ENCODE measurements around the gene PPFIBP2.

DNA sequence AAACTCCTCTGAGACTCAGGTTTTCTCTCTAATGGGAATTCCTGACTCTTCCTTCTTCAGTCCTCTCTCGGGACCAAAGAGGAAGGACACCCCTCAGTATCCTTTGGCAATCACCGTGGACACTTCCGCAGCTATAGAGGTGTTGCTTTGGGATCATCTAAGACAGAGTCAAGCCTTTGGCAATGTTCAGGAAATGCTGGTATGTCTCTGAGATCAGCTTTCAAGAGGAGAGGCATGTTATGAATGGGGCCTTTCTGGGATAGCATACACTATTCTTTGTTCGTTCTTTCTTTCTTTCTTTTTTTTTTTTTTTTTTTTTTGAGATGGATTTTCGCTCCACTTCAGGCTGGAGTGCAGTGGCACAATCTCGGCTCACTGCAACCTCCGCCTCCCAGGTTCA lies 42.7 kb upstream of the PPFIBP2 start:
- TF ChIP-seq, protein P1, sequence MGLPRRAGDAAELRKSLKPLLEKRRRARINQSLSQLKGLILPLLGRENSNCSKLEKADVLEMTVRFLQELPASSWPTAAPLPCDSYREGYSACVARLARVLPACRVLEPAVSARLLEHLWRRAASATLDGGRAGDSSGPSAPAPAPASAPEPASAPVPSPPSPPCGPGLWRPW (IDR thresholded peaks at IDR 0.05): no peak
- TF ChIP-seq TP53 (CRISPR knock-in tag; IDR thresholded peaks at IDR 0.05) (no peak), SREBF2 (IDR thresholded peaks at IDR 0.05) (no peak), CTCF (IDR thresholded peaks at IDR 0.05) (no peak), POLR2A (IDR thresholded peaks at IDR 0.05; ENCODE audit: low read length) (no peak), EP300 (IDR thresholded peaks at IDR 0.05) (no peak), ESRRA (IDR thresholded peaks at IDR 0.05; ENCODE audit: borderline replicate concordance, low read length) (no peak), RNF2 (IDR thresholded peaks at IDR 0.05; ENCODE audit: borderline replicate concordance, low read depth) (no peak)
- TF ChIP-seq, protein P2, sequence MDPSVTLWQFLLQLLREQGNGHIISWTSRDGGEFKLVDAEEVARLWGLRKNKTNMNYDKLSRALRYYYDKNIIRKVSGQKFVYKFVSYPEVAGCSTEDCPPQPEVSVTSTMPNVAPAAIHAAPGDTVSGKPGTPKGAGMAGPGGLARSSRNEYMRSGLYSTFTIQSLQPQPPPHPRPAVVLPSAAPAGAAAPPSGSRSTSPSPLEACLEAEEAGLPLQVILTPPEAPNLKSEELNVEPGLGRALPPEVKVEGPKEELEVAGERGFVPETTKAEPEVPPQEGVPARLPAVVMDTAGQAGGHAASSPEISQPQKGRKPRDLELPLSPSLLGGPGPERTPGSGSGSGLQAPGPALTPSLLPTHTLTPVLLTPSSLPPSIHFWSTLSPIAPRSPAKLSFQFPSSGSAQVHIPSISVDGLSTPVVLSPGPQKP (IDR thresholded peaks at IDR 0.05; ENCODE audit: low read depth, low read length): no peak
- TF ChIP-seq, protein P3, sequence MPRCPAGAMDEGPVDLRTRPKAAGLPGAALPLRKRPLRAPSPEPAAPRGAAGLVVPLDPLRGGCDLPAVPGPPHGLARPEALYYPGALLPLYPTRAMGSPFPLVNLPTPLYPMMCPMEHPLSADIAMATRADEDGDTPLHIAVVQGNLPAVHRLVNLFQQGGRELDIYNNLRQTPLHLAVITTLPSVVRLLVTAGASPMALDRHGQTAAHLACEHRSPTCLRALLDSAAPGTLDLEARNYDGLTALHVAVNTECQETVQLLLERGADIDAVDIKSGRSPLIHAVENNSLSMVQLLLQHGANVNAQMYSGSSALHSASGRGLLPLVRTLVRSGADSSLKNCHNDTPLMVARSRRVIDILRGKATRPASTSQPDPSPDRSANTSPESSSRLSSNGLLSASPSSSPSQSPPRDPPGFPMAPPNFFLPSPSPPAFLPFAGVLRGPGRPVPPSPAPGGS (IDR thresholded peaks at IDR 0.05): no peak

Measured in A549 (cell line).